Neuronal stem cell (in vitro differentiated cells): ENCODE data around the gene KRT5. TPM values are rescaled to one million over a fixed set of nuclear protein-coding genes. Genes with fewer than 3 reads are reported as not detected.
A peak's percentile ranks its signal among the peaks of the same experiment; 100 is the strongest.

ENCODE experiments used
- DNase-seq: peaks from one replicate; pipeline ENCODE4 v3.0.0-alpha.2; 2013; ENCODE audit warnings: low spot score
- H2AFZ ChIP-seq: one replicate; pipeline ENCODE4 v1.6.1; 2013; ENCODE audit warnings: mild to moderate bottlenecking, low read length, inconsistent platforms
- H2AK5ac ChIP-seq: 2 replicates; pipeline ENCODE4 v1.6.1; 2013; ENCODE audit warnings: low read depth, mild to moderate bottlenecking, inconsistent platforms, low read length, moderate library complexity, mixed read lengths
- H2BK120ac ChIP-seq: 2 replicates; pipeline ENCODE4 v1.6.1; 2013; ENCODE audit warnings: low read depth, mild to moderate bottlenecking, inconsistent platforms, low read length, moderate library complexity, mixed read lengths
- H2BK12ac ChIP-seq: one replicate; pipeline ENCODE4 v1.6.1; 2013; ENCODE audit warnings: low read length, inconsistent platforms
- H2BK15ac ChIP-seq: 2 replicates; pipeline ENCODE4 v1.6.1; 2013; ENCODE audit warnings: mild to moderate bottlenecking, low read length, inconsistent platforms, mixed read lengths
- H2BK5ac ChIP-seq: one replicate; pipeline ENCODE4 v1.6.1; 2013; ENCODE audit warnings: inconsistent platforms, mild to moderate bottlenecking, low read length, moderate library complexity
- H3K14ac ChIP-seq: one replicate; pipeline ENCODE4 v1.6.1; 2013; ENCODE audit warnings: low read length, inconsistent platforms
- H3K18ac ChIP-seq: 2 replicates; pipeline ENCODE4 v1.6.1; 2013; ENCODE audit warnings: low read length, inconsistent platforms
- H3K23ac ChIP-seq: 2 replicates; pipeline ENCODE4 v1.6.1; 2013; ENCODE audit warnings: low read depth, mild to moderate bottlenecking, mixed read lengths, low read length, inconsistent platforms; ENCODE audit not compliant: poor library complexity
- H3K27ac ChIP-seq: replicated peaks from 3 replicates; pipeline ENCODE4 v1.5.1; 2013; ENCODE audit warnings: low read length, inconsistent platforms
- H3K27me3 ChIP-seq, 3 experiments: 2 replicates each; pipeline ENCODE4 v1.6.1; 2013; ENCODE audit warnings: low read length in 3 of 3, mild to moderate bottlenecking in 2 of 3, inconsistent platforms in 1 of 3, low read depth in 1 of 3, mixed read lengths in 1 of 3, moderate library complexity in 1 of 3; ENCODE audit not compliant: control insufficient read depth in 3 of 3, insufficient read depth in 3 of 3
- H3K36me3 ChIP-seq, 2 donors: replicated peaks in 1 of 2; 2 replicates each; pipeline ENCODE4 v1.6.1; 2013; ENCODE audit warnings: low read length in 2 of 2; ENCODE audit not compliant: control insufficient read depth in 2 of 2, insufficient read depth in 2 of 2
- H3K4ac ChIP-seq: 2 replicates; pipeline ENCODE4 v1.6.1; 2013; ENCODE audit warnings: inconsistent platforms, mild to moderate bottlenecking, low read length, moderate library complexity
- H3K4me1 ChIP-seq, 2 donors: 1 replicate in 1 of 2; 2 replicates in 1 of 2; pipeline ENCODE4 v1.6.1; 2013; ENCODE audit warnings: low read length in 2 of 2, low read depth in 1 of 2; ENCODE audit not compliant: control insufficient read depth in 2 of 2, insufficient read depth in 1 of 2
- H3K4me2 ChIP-seq: one replicate; pipeline ENCODE4 v1.6.1; 2013; ENCODE audit warnings: mild to moderate bottlenecking, low read length, inconsistent platforms; ENCODE audit not compliant: insufficient read depth, poor library complexity, severe bottlenecking
- H3K4me3 ChIP-seq, 2 donors: 2 replicates each; pipeline ENCODE4 v1.5.1; 2013; ENCODE audit warnings: low read length in 2 of 2, mild to moderate bottlenecking in 2 of 2, inconsistent platforms in 1 of 2, moderate library complexity in 1 of 2
- H3K79me1 ChIP-seq: one replicate; pipeline ENCODE4 v1.6.1; 2013; ENCODE audit warnings: low read depth, mild to moderate bottlenecking, inconsistent platforms, low read length, moderate library complexity
- H3K9ac ChIP-seq: one replicate; pipeline ENCODE4 v1.6.1; 2013; ENCODE audit warnings: mild to moderate bottlenecking, low read depth, low read length, inconsistent platforms; ENCODE audit not compliant: poor library complexity
- H3K9me3 ChIP-seq, 2 donors: replicated peaks in 1 of 2; 2 replicates each; pipeline versions ENCODE3 to v1.6.1; 2013; ENCODE audit warnings: low read length in 2 of 2, mild to moderate bottlenecking in 2 of 2, inconsistent platforms in 1 of 2, low read depth in 1 of 2, mixed read lengths in 1 of 2, moderate library complexity in 1 of 2; ENCODE audit not compliant: control insufficient read depth in 2 of 2, insufficient read depth in 1 of 2
- H4K8ac ChIP-seq: one replicate; pipeline ENCODE4 v1.6.1; 2013; ENCODE audit warnings: low read depth, mild to moderate bottlenecking, inconsistent platforms, low read length, moderate library complexity
- H4K91ac ChIP-seq: one replicate; pipeline ENCODE4 v1.6.1; 2013; ENCODE audit warnings: low read length, low read depth, mild to moderate bottlenecking, inconsistent platforms; ENCODE audit not compliant: poor library complexity
- WGBS, 2 donors: extraction: QIAGEN DNeasy Blood & Tissue Kit; methylation state at CpG; one replicate each; pipeline ENCODE4 v1.1.7; 2013; ENCODE audit warnings: missing lambda C conversion rate in 2 of 2, mixed read lengths in 1 of 2; ENCODE audit not compliant: insufficient read length in 2 of 2, insufficient replicate concordance in 1 of 2; ENCODE audit errors: extremely low coverage in 2 of 2; 5-methylcytosine and 5-hydroxymethylcytosine counted together
- polyA plus RNA-seq, 2 experiments: library from polyadenylated mRNA; stranded (reverse); fragments of 200-250 nt; gene quantifications; one replicate each; pipeline ENCODE4 v1.2.3, GENCODE V29; 2013

KRT5 gene
- polyA plus RNA-seq (2013, experiment 1 of 2) = not detected
- not detected for polyA plus RNA-seq (2013, experiment 2 of 2)

- H4K91ac ChIP-seq = no peak within 1 kb of the TSS
- H3K36me3 ChIP-seq = no peaks in the 10 kb centered on the region
These were observed at the start of gene KRT5 for GRCh38 chr12:52519826-52520662. Gene KRT5 (minus strand): TSS chr12:52520394. CDS start chr12:52520296, 98 bp downstream.

GRCh38 chr12:52568111-52568510 lies 47.9 kb upstream of the KRT5 start:
- no peak overlapping the region for H2BK15ac ChIP-seq
- no peak overlapping the region for H3K23ac ChIP-seq
- H3K9me3 ChIP-seq = no peaks in the 10 kb centered on the region
- H2AK5ac ChIP-seq = no peak overlapping the region
- H3K9ac ChIP-seq = no peak overlapping the region
- no peaks in the 10 kb centered on the region for H3K36me3 ChIP-seq
- no CpG with 5 or more reads among the region's 12 CpGs for WGBS, 2 donors
- no peak overlapping the region for H3K14ac ChIP-seq
- no peak overlapping the region for H3K27ac ChIP-seq
- H3K79me1 ChIP-seq = no peaks in the 10 kb centered on the region
- no peak overlapping the region for H2BK120ac ChIP-seq
- H3K4me3 ChIP-seq = no peak overlapping the region
- no peak overlapping the region for H3K18ac ChIP-seq
- peaks cover 0 to 4% of the 10 kb centered on the region in 2 donors for H3K4me1 ChIP-seq
- H3K27me3 ChIP-seq = peaks cover 0 to 3% (median 0%) of the 10 kb centered on the region in 3 experiments
- no peak overlapping the region for H4K91ac ChIP-seq
- no peak overlapping the region for H3K4me2 ChIP-seq
- H4K8ac ChIP-seq = no peak overlapping the region
- no peak for DNase-seq
- no peak overlapping the region for H2BK5ac ChIP-seq
- no peak overlapping the region for H2BK12ac ChIP-seq
- H3K4ac ChIP-seq = no peak overlapping the region
- H2AFZ ChIP-seq = no peak overlapping the region

More at GRCh38 chr12:52519826-52520662, at the start of gene KRT5:
- Histone ChIP-seq H3K4me1 (peaks cover 0 to 8% of the 10 kb centered on the region in 2 donors), H3K27ac (no peak within 1 kb of the TSS), H3K18ac (no peak within 1 kb of the TSS), H3K4ac (no peak within 1 kb of the TSS), H4K8ac (no peak within 1 kb of the TSS), H3K79me1 (no peaks in the 10 kb centered on the region), H2AFZ (no peak within 1 kb of the TSS), H3K9ac (no peak within 1 kb of the TSS), H2BK15ac (no peak within 1 kb of the TSS), H3K4me2 (no peak within 1 kb of the TSS), H3K23ac (no peak within 1 kb of the TSS), H3K4me3 (no peak within 1 kb of the TSS), H2BK120ac (no peak within 1 kb of the TSS), H2BK12ac (peak within 1 kb of the TSS; percentile 12), H2AK5ac (peak within 1 kb of the TSS; percentile 56), H3K14ac (peak within 1 kb of the TSS; percentile 23), H2BK5ac (no peak within 1 kb of the TSS), H3K27me3 (peaks cover 0 to 7% (median 0%) of the 10 kb centered on the region in 3 experiments), H3K9me3 (no peaks in the 10 kb centered on the region)
- no CpG with 5 or more reads among the region's 29 CpGs for WGBS, 2 donors
- DNase-seq = no peak

GRCh38 chr12:52566847-52567291 lies 46.7 kb upstream of the KRT5 start:
- H4K91ac ChIP-seq = no peak overlapping the region
- H3K9me3 ChIP-seq = no peaks in the 10 kb centered on the region
- no peak overlapping the region for H2BK120ac ChIP-seq
- no peak overlapping the region for H3K4me3 ChIP-seq
- no peak overlapping the region for H2AK5ac ChIP-seq
- H3K27me3 ChIP-seq = peaks cover 0 to 3% (median 0%) of the 10 kb centered on the region in 3 experiments
- no peak overlapping the region for H2AFZ ChIP-seq
- no peak overlapping the region for H2BK12ac ChIP-seq
- H2BK15ac ChIP-seq = no peak overlapping the region
- no peak overlapping the region for H3K4me2 ChIP-seq
- no peak overlapping the region for H3K4ac ChIP-seq
- H3K14ac ChIP-seq = no peak overlapping the region
- H3K36me3 ChIP-seq = no peaks in the 10 kb centered on the region
- no peak overlapping the region for H3K9ac ChIP-seq
- H3K27ac ChIP-seq = no peak overlapping the region
- no peak overlapping the region for H2BK5ac ChIP-seq
- no peak overlapping the region for H3K18ac ChIP-seq
- H3K4me1 ChIP-seq = peaks cover 0 to 4% of the 10 kb centered on the region in 2 donors
- H3K23ac ChIP-seq = no peak overlapping the region
- DNase-seq = no peak
- no CpG with 5 or more reads among the region's 8 CpGs for WGBS, 2 donors
- no peaks in the 10 kb centered on the region for H3K79me1 ChIP-seq
- H4K8ac ChIP-seq = no peak overlapping the region

- Histone ChIP-seq H4K91ac (no peak overlapping the region), H2BK5ac (no peak overlapping the region), H2AK5ac (no peak overlapping the region), H4K8ac (no peak overlapping the region), H3K79me1 (no peaks in the 10 kb centered on the region), H2BK15ac (no peak overlapping the region), H3K4ac (no peak overlapping the region), H3K18ac (no peak overlapping the region), H3K14ac (no peak overlapping the region), H3K4me2 (no peak overlapping the region), H2BK120ac (no peak overlapping the region), H3K9ac (no peak overlapping the region), H3K27me3 (no peaks in the 10 kb centered on the region), H3K36me3 (no peaks in the 10 kb centered on the region), H2AFZ (no peak overlapping the region), H3K4me3 (no peak overlapping the region), H3K4me1 (peaks cover 0 to 4% of the 10 kb centered on the region in 2 donors), H3K9me3 (no peaks in the 10 kb centered on the region), H3K27ac (no peak overlapping the region), H3K23ac (no peak overlapping the region), H2BK12ac (no peak overlapping the region)
- no peak for DNase-seq
- WGBS, 2 donors = no CpG with 5 or more reads among the region's 1 CpG
These were observed 44.4 kb upstream of the KRT5 start for GRCh38 chr12:52564582-52564981.
